ENCODE data around the gene SLC15A1. TPM values are rescaled to one million over a fixed set of nuclear protein-coding genes. Genes with fewer than 3 reads are reported as not detected.

SLC15A1 gene
- total RNA-seq, 1 experiment from 2014 or later = 1.9 TPM

- TF ChIP-seq CTCF (conservative IDR thresholded peaks at IDR 0.05) = no peak
- Histone ChIP-seq H3K4me2 (ENCODE audit: insufficient read depth, insufficient read length, low read length) (no peak overlapping the region), H2BK15ac (ENCODE audit: low read depth, low read length) (no peak overlapping the region), H3K79me1 (ENCODE audit: insufficient read depth, low read depth, low read length, poor library complexity, severe bottlenecking) (no peaks in the 10 kb centered on the region), H3K23ac (ENCODE audit: insufficient read length, low read depth, low read length) (no peak overlapping the region), H3K4ac (ENCODE audit: low read depth, low read length) (no peak overlapping the region), H4K8ac (replicated peaks; ENCODE audit: insufficient read length, low read depth, low read length) (no peak overlapping the region), H3K18ac (ENCODE audit: insufficient read length, low read depth, low read length) (no peak overlapping the region), H3K79me2 (ENCODE audit: insufficient read depth, low read length) (0 out of 2 replicates have a peak, but pooled peaks cover 1% of the 10 kb centered on the region), H4K91ac (ENCODE audit: insufficient read length, low read depth, low read length) (no peak overlapping the region), H4K20me1 (ENCODE audit: control insufficient read depth, insufficient read depth, insufficient read length) (no peaks in the 10 kb centered on the region), H3K27me3 (ENCODE audit: insufficient read depth, low read length) (no peaks in the 10 kb centered on the region), H2AK5ac (ENCODE audit: insufficient read length, low read length) (no peak overlapping the region), H2AFZ (ENCODE audit: low read length) (no peak overlapping the region), H3K56ac (ENCODE audit: insufficient read length, low read depth, low read length) (no peak overlapping the region), H3K23me2 (ENCODE audit: insufficient read length, low read depth, low read length, poor library complexity, severe bottlenecking) (no peaks in the 10 kb centered on the region), H3K9ac (ENCODE audit: extremely low read depth, insufficient read length, low read length) (no peak overlapping the region), H4K5ac (ENCODE audit: insufficient read length, low read depth, low read length) (no peak overlapping the region), H3K4me1 (ENCODE audit: insufficient read depth, low read length) (no peaks in the 10 kb centered on the region; the same call in 1 of the 2 replicates), H3K27ac (ENCODE audit: insufficient read length, low read depth, low read length) (no peak overlapping the region), H3T11ph (ENCODE audit: low read length) (no peak overlapping the region), H3K9me3 (ENCODE audit: control insufficient read depth, low read depth, low read length) (no peaks in the 10 kb centered on the region), H2BK12ac (ENCODE audit: insufficient read length, low read depth, low read length) (no peak overlapping the region), H2BK120ac (ENCODE audit: low read depth, low read length, poor library complexity, severe bottlenecking) (no peak overlapping the region), H3K14ac (ENCODE audit: insufficient read depth, low read length) (no peak overlapping the region), H2BK20ac (ENCODE audit: low read depth, low read length, poor library complexity, severe bottlenecking) (no peak overlapping the region), H2BK5ac (ENCODE audit: insufficient read length, low read length) (no peak overlapping the region)
- Mint-ChIP-seq H3K4me1 (peaks cover 7 to 9% of the 10 kb centered on the region in 2 experiments), H3K27ac (no peak overlapping the region), H3K27me3 (ENCODE audit: low read depth) (no peaks in the 10 kb centered on the region; the same call in 1 of the 2 replicates), H3K4me3 (no peak overlapping the region), H3K9me3 (peaks cover 0 to 2% of the 10 kb centered on the region in 2 experiments; a peak in 1 of 5 replicates), H3K36me3 (ENCODE audit: insufficient read depth in 1 of 3, low read depth in 3 of 3) (no peaks in the 10 kb centered on the region; a peak in 1 of 7 replicates)
- no peak for DNase-seq
- no CpG with 5 or more reads among the region's 1 CpG for WGBS (ENCODE audit: extremely low coverage, insufficient read length, low lambda C conversion rate)
Measured at GRCh38 chr13:98779695-98780094, 27.2 kb upstream of the SLC15A1 start.

Measured in H9 (cell line).